GM20431 (cell line): ENCODE results near the gene FAM3A.

Source experiments
- in situ Hi-C: fragments of 300-500 bp; cut with MseI, MboI; formaldehyde crosslinking; loops from one replicate; pipeline ENCODE4 v1.15.0; 2020; ENCODE audit warnings: low sequenced_read_pairs; ENCODE audit not compliant: unreplicated experiment

The FAM3A gene

GRCh38 chrX:154535892-154536291 lies 19.9 kb upstream of the FAM3A start:
- in situ Hi-C loops: no loop called here

GRCh38 chrX:154534526-154535322 lies 18.7 kb upstream of the FAM3A start:
- in situ Hi-C loops: no loop called here

GRCh38 chrX:154532690-154533089 lies 16.7 kb upstream of the FAM3A start:
- in situ Hi-C loops: no loop called here

GRCh38 chrX:154531626-154532025 lies 15.6 kb upstream of the FAM3A start:
- in situ Hi-C loops: no loop called here

- in situ Hi-C loops: no loop called here
Measured at GRCh38 chrX:154530286-154530685, 14.3 kb upstream of the FAM3A start.

GRCh38 chrX:154529206-154529612 lies 13.2 kb upstream of the FAM3A start:
- in situ Hi-C loops: no loop called here

GRCh38 chrX:154526901-154527675 lies 11.1 kb upstream of the FAM3A start:
- in situ Hi-C loops: no loop called here

GRCh38 chrX:154525606-154526490 lies 9.8 kb upstream of the FAM3A start:
- in situ Hi-C loops: no loop called here

GRCh38 chrX:154519389-154519788 lies 3.4 kb upstream of the FAM3A start:
- in situ Hi-C loops: no loop called here

- in situ Hi-C loops: no loop called here
Measured at GRCh38 chrX:154517101-154517781, 1.2 kb upstream of the FAM3A start.

- in situ Hi-C loops: no loop called here
Measured at GRCh38 chrX:154516656-154517100, 646 bp upstream of the FAM3A start.

- in situ Hi-C loops: no loop called here
Measured at GRCh38 chrX:154515090-154515965, 704 bp downstream of the FAM3A start.

GRCh38 chrX:154513716-154514115 lies 2.3 kb downstream of the FAM3A start:
- in situ Hi-C loops: no loop called here

- in situ Hi-C loops: no loop called here
Measured at GRCh38 chrX:154512879-154513553, 3.0 kb downstream of the FAM3A start.

- in situ Hi-C loops: no loop called here
Measured at GRCh38 chrX:154511761-154512160, 4.3 kb downstream of the FAM3A start.

GRCh38 chrX:154509455-154509854 lies 6.6 kb downstream of the FAM3A start:
- in situ Hi-C loops: no loop called here

GRCh38 chrX:154508384-154508745 lies 7.7 kb downstream of the FAM3A start:
- in situ Hi-C loops: no loop called here

- in situ Hi-C loops: no loop called here
Measured at GRCh38 chrX:154507673-154508383, 8.2 kb downstream of the FAM3A start.
